HEK293T (cell line): ENCODE measurements around the gene ATF6B.

Experiments
- CTCF ChIA-PET: fragments of 350-600 bp; formaldehyde crosslinking; extraction: SDS; loops from one replicate; lab custom pipeline; 2021; ENCODE audit warnings: antibody characterized with exemption, inconsistent platforms; lab: Yijun Ruan, JAX
- POLR2A ChIA-PET: fragments of 350-600 bp; formaldehyde crosslinking; extraction: SDS; loops from one replicate; lab custom pipeline; 2020; ENCODE audit warnings: antibody characterized with exemption, inconsistent platforms; lab: Yijun Ruan, JAX
- DNase-seq: peaks from one replicate; pipeline ENCODE4 v3.0.0; 2012; ENCODE audit warnings: mixed read lengths; ENCODE audit errors: extremely low spot score
- ARNT ChIP-seq: fragments of 450-650 bp; IDR thresholded peaks from 2 replicates; pipeline ENCODE4 v1.6.1; 2017; ENCODE audit warnings: mild to moderate bottlenecking
- BHLHE40 ChIP-seq: fragments of 450-650 bp; IDR thresholded peaks from 2 replicates; pipeline ENCODE4 v1.6.1; 2016; ENCODE audit warnings: mild to moderate bottlenecking, moderate library complexity, borderline replicate concordance
- CTBP1 ChIP-seq: fragments of 450-650 bp; IDR thresholded peaks from 2 replicates; pipeline ENCODE4 v1.6.1; 2016; ENCODE audit warnings: borderline replicate concordance
- ELF4 ChIP-seq: fragments of 450-650 bp; IDR thresholded peaks from 2 replicates; pipeline ENCODE4 v1.6.1; 2017; ENCODE audit warnings: antibody characterized with exemption
- FOXA1 ChIP-seq: fragments of 450-650 bp; IDR thresholded peaks from 2 replicates; pipeline ENCODE4 v1.6.1; 2016; ENCODE audit warnings: mild to moderate bottlenecking
- FOXK2 ChIP-seq: fragments of 450-650 bp; IDR thresholded peaks from 2 replicates; pipeline ENCODE4 v1.6.1; 2016; ENCODE audit warnings: mild to moderate bottlenecking
- FOXM1 ChIP-seq: fragments of 450-650 bp; IDR thresholded peaks from 2 replicates; pipeline ENCODE4 v1.6.1; 2017; ENCODE audit warnings: mild to moderate bottlenecking, borderline replicate concordance
- HDGF ChIP-seq: fragments of 450-650 bp; IDR thresholded peaks from 2 replicates; pipeline ENCODE4 v1.6.1; 2017; ENCODE audit warnings: antibody characterized with exemption, borderline replicate concordance
- L3MBTL2 ChIP-seq: fragments of 450-650 bp; conservative IDR thresholded peaks from 2 replicates; pipeline ENCODE4 v1.6.1; 2016; ENCODE audit warnings: mild to moderate bottlenecking
- LEF1 ChIP-seq: fragments of 450-650 bp; IDR thresholded peaks from 2 replicates; pipeline ENCODE4 v1.6.1; 2017; ENCODE audit warnings: mild to moderate bottlenecking, borderline replicate concordance
- NFRKB ChIP-seq: fragments of 450-650 bp; IDR thresholded peaks from 2 replicates; pipeline ENCODE4 v1.6.1; 2016; ENCODE audit warnings: mild to moderate bottlenecking, moderate library complexity
- SP1 ChIP-seq: fragments of 450-650 bp; IDR thresholded peaks from 2 replicates; pipeline ENCODE4 v1.6.1; 2017
- SUZ12 ChIP-seq: fragments of 450-650 bp; IDR thresholded peaks from 2 replicates; pipeline ENCODE4 v1.6.1; 2016; ENCODE audit warnings: mild to moderate bottlenecking
- TARDBP ChIP-seq: fragments of 450-650 bp; IDR thresholded peaks from 2 replicates; pipeline ENCODE4 v1.6.1; 2016
- ZNF384 ChIP-seq: fragments of 450-650 bp; IDR thresholded peaks from 2 replicates; pipeline ENCODE4 v1.6.1; 2016
- TF ChIP-seq, protein P1 (sequence below): fragments of 450-650 bp; IDR thresholded peaks from 2 replicates; pipeline ENCODE4 v1.6.1; 2016

Gene ATF6B

DNA sequence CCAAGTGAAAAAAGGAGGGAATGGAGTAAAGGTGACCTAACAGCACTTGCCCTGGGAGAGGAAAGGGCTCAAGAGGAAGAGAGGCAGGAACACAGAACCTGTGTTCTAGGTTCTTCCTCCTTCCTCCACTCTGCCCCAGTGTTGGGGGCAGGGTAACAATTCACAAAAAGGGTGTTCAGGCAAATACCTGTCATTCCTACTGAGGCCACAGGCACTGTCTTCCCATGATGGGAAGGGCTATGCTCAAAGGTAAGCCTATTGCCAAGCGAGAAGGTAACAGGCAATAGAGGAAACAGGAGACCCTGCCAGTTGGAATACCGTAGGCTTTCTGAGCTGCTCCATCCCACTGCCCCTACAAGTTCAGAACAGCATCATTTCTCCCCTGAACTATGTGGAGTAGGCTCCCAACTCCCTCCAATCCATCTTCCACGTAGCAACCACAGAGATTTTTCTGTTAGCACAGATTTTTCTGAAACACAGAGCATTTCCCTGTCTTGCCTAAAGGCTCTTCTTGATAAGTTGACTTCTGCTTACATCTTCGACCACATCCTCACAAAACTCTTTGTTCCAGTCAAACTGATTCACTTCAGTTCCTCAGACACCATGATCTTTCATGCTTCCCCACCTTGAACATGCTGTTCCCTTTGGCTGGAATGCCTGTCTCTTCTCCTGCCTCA lies 45.1 kb upstream of the ATF6B start:
- CTCF ChIA-PET, result no interaction called here
- POLR2A ChIA-PET, result interaction anchor here (2.1 kb wide), 1 partner anchor 22 kb away, joined by 9 read pairs; no protein-coding TSS in a partner anchor
- DNase-seq, result no peak
- TF ChIP-seq LEF1, result no peak
- TF ChIP-seq, protein P1, sequence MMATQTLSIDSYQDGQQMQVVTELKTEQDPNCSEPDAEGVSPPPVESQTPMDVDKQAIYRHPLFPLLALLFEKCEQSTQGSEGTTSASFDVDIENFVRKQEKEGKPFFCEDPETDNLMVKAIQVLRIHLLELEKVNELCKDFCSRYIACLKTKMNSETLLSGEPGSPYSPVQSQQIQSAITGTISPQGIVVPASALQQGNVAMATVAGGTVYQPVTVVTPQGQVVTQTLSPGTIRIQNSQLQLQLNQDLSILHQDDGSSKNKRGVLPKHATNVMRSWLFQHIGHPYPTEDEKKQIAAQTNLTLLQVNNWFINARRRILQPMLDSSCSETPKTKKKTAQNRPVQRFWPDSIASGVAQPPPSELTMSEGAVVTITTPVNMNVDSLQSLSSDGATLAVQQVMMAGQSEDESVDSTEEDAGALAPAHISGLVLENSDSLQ, result no peak
- no peak for TF ChIP-seq L3MBTL2
- TF ChIP-seq CTBP1, result no peak
- no peak for TF ChIP-seq ELF4
- TF ChIP-seq FOXA1, result no peak
- no peak for TF ChIP-seq FOXK2
- no peak for TF ChIP-seq SUZ12
- no peak for TF ChIP-seq FOXM1

GRCh38 chr6:32171234-32171633 lies 43.2 kb upstream of the ATF6B start:
- CTCF ChIA-PET, result no interaction called here

GRCh38 chr6:32170294-32170693 lies 42.2 kb upstream of the ATF6B start:
- no peak for DNase-seq
- CTCF ChIA-PET, result no interaction called here
- TF ChIP-seq ZNF384 (no peak), FOXA1 (no peak)
- POLR2A ChIA-PET, result no interaction called here

More at GRCh38 chr6:32171234-32171633, 43.2 kb upstream of the ATF6B start:
- TF ChIP-seq SP1 (no peak), FOXK2 (no peak), FOXA1 (no peak), BHLHE40 (no peak), HDGF (no peak), L3MBTL2 (no peak), FOXM1 (no peak), LEF1 (no peak), ELF4 (no peak), NFRKB (no peak), ZNF384 (no peak), SUZ12 (no peak), ARNT (no peak), CTBP1 (no peak), TARDBP (no peak)
- TF ChIP-seq, protein P1, result no peak
- DNase-seq, result no peak
- POLR2A ChIA-PET, result no interaction called here

DNA sequence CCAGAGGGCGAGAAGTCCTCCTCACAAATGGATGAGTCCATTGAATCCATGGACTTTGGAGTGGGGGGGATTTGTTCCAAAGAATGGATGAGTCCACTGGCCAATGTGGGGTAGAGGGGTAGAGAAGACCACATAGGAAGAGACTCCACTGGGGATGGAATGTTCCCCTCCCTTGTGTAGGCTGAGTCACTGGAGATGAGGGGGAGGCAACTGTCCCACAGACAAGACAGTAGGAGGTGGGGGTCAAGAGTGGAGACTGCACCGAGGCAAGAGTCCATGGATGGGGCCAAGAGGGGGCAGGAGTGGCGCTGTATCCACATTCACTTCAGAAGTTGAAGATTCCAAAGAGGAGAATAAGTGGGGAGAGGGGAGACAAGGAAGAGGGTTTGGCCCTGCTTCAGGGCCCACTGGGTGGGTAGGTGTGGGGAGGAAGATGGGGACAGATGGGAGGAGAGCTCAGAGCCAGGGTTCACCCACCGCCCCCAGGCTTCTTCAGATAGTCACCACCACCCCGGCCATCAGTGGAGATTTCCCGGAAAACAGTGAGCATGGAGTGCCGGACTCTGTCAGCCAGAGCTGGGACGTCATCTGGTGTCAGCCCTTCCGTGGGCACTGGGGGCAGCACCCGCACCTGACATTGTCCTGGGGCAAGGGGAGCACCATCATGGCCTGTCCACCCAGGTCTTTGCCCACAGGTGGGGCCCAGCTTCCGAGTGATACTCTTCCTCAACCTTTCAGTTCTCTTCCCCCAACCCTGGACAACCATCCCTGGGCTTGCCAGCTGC lies 41.0 kb upstream of the ATF6B start:
- ChIA-PET CTCF (no interaction called here), POLR2A (interaction anchor here (0.6 to 2.0 kb wide), 3 partner anchors 8 to 64 kb away, joined by 3 to 10 read pairs (median 3); no protein-coding TSS in a partner anchor)
- TF ChIP-seq, protein P1, result no peak
- TF ChIP-seq NFRKB, result no peak
- TF ChIP-seq SUZ12, result no peak
- TF ChIP-seq TARDBP, result no peak
- TF ChIP-seq FOXM1, result no peak
- TF ChIP-seq CTBP1, result no peak
- TF ChIP-seq BHLHE40, result no peak
- TF ChIP-seq LEF1, result no peak
- no peak for TF ChIP-seq ELF4
- DNase-seq, result no peak

GRCh38 chr6:32168350-32168749 lies 40.3 kb upstream of the ATF6B start:
- POLR2A ChIA-PET, result interaction anchor here (2.0 kb wide), 1 partner anchor 9 kb away, joined by 10 read pairs; no protein-coding TSS in a partner anchor
- DNase-seq, result no peak
- no peak for TF ChIP-seq BHLHE40
- TF ChIP-seq LEF1, result no peak
- TF ChIP-seq NFRKB, result no peak
- no peak for TF ChIP-seq ARNT
- no peak for TF ChIP-seq SUZ12
- TF ChIP-seq ELF4, result no peak
- no peak for TF ChIP-seq ZNF384
- TF ChIP-seq HDGF, result no peak
- no peak for TF ChIP-seq CTBP1
- no peak for TF ChIP-seq SP1
- no peak for TF ChIP-seq FOXK2
- CTCF ChIA-PET, result interaction anchor here (1.2 kb wide), 1 partner anchor 49 kb away, joined by 3 read pairs; no protein-coding TSS in a partner anchor

GRCh38 chr6:32167761-32168262 lies 39.8 kb upstream of the ATF6B start:
- CTCF ChIA-PET, result interaction anchor here (1.2 kb wide), 1 partner anchor 49 kb away, joined by 3 read pairs; no protein-coding TSS in a partner anchor
- TF ChIP-seq L3MBTL2 (no peak), CTBP1 (no peak), FOXM1 (no peak), BHLHE40 (no peak), HDGF (no peak), SUZ12 (no peak), FOXA1 (no peak), TARDBP (no peak), ZNF384 (no peak), FOXK2 (no peak), LEF1 (no peak)
- no peak for DNase-seq
- POLR2A ChIA-PET, result interaction anchor here (2.0 kb wide), 1 partner anchor 9 kb away, joined by 10 read pairs; no protein-coding TSS in a partner anchor
